Measurements from ENCODE around the gene LRP1B.

Gene LRP1B

DNA sequence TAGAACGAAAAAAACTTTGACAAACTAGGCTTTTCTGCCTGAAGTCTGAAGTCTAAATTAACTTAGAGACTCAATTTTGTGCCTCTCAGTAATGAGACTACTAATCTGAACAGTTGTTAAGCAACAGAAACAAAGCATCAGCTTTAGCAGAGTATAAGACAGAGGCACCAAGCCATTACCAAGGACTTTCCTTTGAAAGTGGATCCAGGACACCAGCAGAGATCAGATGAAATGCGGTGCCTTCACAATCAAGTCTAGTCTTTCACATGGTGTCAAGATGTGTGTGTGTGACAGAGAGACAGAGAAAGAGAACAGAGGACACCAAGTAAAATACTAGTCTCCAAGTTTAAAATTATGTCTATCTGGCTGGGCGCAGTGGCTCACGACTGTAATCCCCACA, 1502.9 kb downstream of the LRP1B start:
- CTCF ChIA-PET, result interaction anchor here (1.4 kb wide), 1 partner anchor 30 kb away, joined by 4 read pairs; no protein-coding TSS in a partner anchor
- POLR2A ChIA-PET, result no interaction called here
- DNase-seq (ENCODE audit: extremely low spot score), result no peak
- TF ChIP-seq, protein P1, sequence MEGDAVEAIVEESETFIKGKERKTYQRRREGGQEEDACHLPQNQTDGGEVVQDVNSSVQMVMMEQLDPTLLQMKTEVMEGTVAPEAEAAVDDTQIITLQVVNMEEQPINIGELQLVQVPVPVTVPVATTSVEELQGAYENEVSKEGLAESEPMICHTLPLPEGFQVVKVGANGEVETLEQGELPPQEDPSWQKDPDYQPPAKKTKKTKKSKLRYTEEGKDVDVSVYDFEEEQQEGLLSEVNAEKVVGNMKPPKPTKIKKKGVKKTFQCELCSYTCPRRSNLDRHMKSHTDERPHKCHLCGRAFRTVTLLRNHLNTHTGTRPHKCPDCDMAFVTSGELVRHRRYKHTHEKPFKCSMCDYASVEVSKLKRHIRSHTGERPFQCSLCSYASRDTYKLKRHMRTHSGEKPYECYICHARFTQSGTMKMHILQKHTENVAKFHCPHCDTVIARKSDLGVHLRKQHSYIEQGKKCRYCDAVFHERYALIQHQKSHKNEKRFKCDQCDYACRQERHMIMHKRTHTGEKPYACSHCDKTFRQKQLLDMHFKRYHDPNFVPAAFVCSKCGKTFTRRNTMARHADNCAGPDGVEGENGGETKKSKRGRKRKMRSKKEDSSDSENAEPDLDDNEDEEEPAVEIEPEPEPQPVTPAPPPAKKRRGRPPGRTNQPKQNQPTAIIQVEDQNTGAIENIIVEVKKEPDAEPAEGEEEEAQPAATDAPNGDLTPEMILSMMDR (IDR thresholded peaks at IDR 0.05; ENCODE audit: control extremely low read depth, extremely low read depth, low read depth, missing control alignments), result no peak

DNA sequence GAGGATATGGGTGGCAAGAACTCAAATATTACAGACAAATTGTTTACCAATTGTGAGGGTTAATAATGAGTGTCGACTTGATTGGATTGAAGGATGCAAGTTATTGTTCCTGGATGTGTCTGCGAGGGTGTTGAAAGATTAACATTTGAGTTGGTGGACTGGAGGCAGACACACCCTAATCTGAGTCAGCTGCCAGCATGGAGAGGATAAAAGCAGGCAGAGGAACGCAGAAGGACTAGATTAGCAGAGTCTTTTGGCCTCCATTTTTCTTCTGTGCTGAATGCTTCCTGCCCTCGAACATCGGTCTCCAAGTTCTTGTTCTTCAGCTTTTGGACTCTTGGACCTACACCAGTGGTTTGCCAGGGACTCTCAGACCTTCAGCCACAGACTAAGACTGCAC, 1503.7 kb downstream of the LRP1B start:
- DNase-seq (ENCODE audit: extremely low spot score), result no peak
- ChIA-PET POLR2A (no interaction called here), CTCF (interaction anchor here (1.4 kb wide), 1 partner anchor 31 kb away, joined by 4 read pairs; no protein-coding TSS in a partner anchor)
- TF ChIP-seq, protein P1 (IDR thresholded peaks at IDR 0.05; ENCODE audit: control extremely low read depth, extremely low read depth, low read depth, missing control alignments), result no peak

DNA sequence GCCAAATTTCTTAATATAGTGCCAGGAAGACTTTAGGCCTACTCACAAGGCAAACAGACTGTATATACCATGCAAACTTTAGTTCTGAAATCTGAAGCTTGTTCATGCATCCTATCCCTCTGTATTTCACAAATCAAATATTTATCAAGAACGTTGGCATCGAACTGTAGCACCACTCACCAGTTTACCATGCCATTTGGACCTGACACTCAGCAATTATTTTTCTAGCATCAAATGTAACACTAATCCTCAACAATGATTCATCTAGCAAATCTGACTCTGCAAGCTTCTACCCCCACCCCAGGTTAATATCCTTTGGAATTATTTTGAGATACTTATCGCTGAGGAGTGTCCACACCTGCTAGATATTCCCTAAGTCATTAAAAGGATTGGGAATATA, 1506.6 kb downstream of the LRP1B start:
- ChIA-PET POLR2A (no interaction called here), CTCF (interaction anchor here (2.0 kb wide), 1 partner anchor 9 kb away, joined by 5 read pairs; no protein-coding TSS in a partner anchor)
- no peak for DNase-seq (ENCODE audit: extremely low spot score)
- TF ChIP-seq, protein P1 (IDR thresholded peaks at IDR 0.05; ENCODE audit: control extremely low read depth, extremely low read depth, low read depth, missing control alignments), result no peak

GRCh38 chr2:140621583-140622362, 1509.0 kb downstream of the LRP1B start:
- ChIA-PET CTCF (interaction anchor here (1.2 kb wide), 1 partner anchor 9 kb away, joined by 4 read pairs; no protein-coding TSS in a partner anchor), POLR2A (interaction anchor here (0.6 kb wide), 1 partner anchor 21 kb away, joined by 3 read pairs; no protein-coding TSS in a partner anchor)
- TF ChIP-seq, protein P1 (IDR thresholded peaks at IDR 0.05; ENCODE audit: control extremely low read depth, extremely low read depth, low read depth, missing control alignments), result no peak
- DNase-seq (ENCODE audit: extremely low spot score), result no peak

DNA sequence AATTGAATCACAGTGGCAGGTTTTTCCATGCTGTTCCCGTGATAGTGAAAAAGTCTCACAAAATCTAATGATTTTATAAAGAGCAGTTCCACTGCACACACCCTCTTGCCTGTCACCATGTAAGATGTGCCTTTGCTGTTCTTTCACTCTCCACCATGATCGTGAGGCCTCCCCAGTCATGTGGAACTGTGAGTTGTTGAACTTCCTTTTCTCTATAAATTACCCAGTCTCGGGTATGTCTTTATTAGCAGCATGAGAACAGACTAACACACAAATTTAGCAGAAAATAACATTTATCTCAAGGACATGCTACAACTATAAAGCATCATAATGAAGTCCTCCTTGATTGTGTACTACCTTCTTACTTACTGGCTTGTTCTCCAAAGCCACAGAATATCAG, 1526.0 kb downstream of the LRP1B start:
- TF ChIP-seq, protein P1 (IDR thresholded peaks at IDR 0.05; ENCODE audit: control extremely low read depth, extremely low read depth, low read depth, missing control alignments), result no peak
- ChIA-PET POLR2A (no interaction called here), CTCF (no interaction called here)
- DNase-seq (ENCODE audit: extremely low spot score), result no peak

DNA sequence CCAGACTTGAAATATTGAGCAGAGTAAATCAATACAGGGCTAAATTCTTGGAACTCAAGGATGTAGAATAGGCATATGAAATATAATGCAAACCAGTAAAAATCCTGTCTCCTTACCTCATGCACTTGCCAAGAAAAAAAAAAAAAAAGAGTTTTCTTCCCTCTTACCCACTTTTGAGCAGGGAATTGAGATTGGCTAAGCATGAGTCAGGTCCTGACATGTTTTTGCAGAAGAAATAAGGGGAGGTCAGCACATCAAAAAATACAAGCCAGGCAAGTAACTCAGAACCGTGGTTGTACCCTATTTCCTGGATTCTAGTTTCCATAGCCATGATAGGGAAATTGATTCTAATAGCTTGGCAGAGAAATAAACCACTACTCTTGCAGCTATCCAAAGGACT, 1526.7 kb downstream of the LRP1B start:
- TF ChIP-seq, protein P1 (IDR thresholded peaks at IDR 0.05; ENCODE audit: control extremely low read depth, extremely low read depth, low read depth, missing control alignments), result no peak
- no peak for DNase-seq (ENCODE audit: extremely low spot score)
- ChIA-PET POLR2A (no interaction called here), CTCF (no interaction called here)

All from GM10248 (cell line).